ENCODE measurements around the gene ADAM12.

DNA sequence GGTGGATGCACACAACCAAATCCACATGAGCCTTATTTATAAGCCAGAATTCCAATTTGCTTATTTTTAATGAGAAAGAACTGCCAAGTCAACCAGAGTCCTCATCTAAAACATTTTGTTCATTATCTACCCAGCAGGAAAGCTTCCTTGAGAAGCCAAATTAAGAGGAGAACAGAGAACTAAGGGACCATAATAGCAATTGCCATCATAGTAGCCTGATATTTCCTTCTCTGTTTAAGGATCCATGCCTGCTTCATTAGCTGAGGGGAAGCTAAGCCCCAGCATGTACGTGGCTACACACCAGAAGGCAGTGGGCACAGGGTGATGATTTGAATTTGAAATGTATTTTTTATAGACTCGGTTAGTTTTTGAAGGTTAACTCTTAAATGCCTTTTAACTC, 46.8 kb downstream of the ADAM12 start:
- TF ChIP-seq, protein P1, sequence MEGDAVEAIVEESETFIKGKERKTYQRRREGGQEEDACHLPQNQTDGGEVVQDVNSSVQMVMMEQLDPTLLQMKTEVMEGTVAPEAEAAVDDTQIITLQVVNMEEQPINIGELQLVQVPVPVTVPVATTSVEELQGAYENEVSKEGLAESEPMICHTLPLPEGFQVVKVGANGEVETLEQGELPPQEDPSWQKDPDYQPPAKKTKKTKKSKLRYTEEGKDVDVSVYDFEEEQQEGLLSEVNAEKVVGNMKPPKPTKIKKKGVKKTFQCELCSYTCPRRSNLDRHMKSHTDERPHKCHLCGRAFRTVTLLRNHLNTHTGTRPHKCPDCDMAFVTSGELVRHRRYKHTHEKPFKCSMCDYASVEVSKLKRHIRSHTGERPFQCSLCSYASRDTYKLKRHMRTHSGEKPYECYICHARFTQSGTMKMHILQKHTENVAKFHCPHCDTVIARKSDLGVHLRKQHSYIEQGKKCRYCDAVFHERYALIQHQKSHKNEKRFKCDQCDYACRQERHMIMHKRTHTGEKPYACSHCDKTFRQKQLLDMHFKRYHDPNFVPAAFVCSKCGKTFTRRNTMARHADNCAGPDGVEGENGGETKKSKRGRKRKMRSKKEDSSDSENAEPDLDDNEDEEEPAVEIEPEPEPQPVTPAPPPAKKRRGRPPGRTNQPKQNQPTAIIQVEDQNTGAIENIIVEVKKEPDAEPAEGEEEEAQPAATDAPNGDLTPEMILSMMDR (IDR thresholded peaks at IDR 0.05), result no peak
- no peak for TF ChIP-seq CHD2 (IDR thresholded peaks at IDR 0.05; ENCODE audit: low read length, partially characterized antibody)
- TF ChIP-seq, protein P2, sequence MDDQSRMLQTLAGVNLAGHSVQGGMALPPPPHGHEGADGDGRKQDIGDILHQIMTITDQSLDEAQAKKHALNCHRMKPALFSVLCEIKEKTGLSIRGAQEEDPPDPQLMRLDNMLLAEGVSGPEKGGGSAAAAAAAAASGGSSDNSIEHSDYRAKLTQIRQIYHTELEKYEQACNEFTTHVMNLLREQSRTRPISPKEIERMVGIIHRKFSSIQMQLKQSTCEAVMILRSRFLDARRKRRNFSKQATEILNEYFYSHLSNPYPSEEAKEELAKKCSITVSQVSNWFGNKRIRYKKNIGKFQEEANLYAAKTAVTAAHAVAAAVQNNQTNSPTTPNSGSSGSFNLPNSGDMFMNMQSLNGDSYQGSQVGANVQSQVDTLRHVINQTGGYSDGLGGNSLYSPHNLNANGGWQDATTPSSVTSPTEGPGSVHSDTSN (IDR thresholded peaks at IDR 0.05), result no peak
- TF ChIP-seq SMC3 (IDR thresholded peaks at IDR 0.05; ENCODE audit: low read depth, low read length), result no peak

Data from SK-N-SH (cell line).